ENCODE data around the gene SMC6. TPM values are rescaled to one million over a fixed set of nuclear protein-coding genes. Genes with fewer than 3 reads are reported as not detected.

SMC6 gene
- polyA plus RNA-seq, 1 donor, result 26.7 TPM

- no CpG with 5 or more reads among the region's 2 CpGs for WGBS (ENCODE audit: insufficient coverage, low lambda C conversion rate)
- no peaks in the 10 kb centered on the region for H3K4me1 ChIP-seq (ENCODE audit: control insufficient read depth, insufficient read depth, low read length)
- H3K4me3 ChIP-seq (ENCODE audit: low read length), result no peak overlapping the region
- no peak overlapping the region for H3K27ac ChIP-seq (ENCODE audit: low read length)
- H3K36me3 ChIP-seq (ENCODE audit: control insufficient read depth, insufficient read depth, low read length), result peaks cover 8% of the 10 kb centered on the region
- H3K9me3 ChIP-seq (ENCODE audit: control insufficient read depth, low read depth, low read length), result no peaks in the 10 kb centered on the region
- H3K27me3 ChIP-seq (ENCODE audit: control insufficient read depth, insufficient read depth, low read length), result no peaks in the 10 kb centered on the region
- no peak for DNase-seq
Measured at GRCh38 chr2:17765398-17765797, 11.8 kb upstream of the SMC6 start.

GRCh38 chr2:17763641-17764333, 10.2 kb upstream of the SMC6 start:
- Histone ChIP-seq H3K27me3 (ENCODE audit: control insufficient read depth, insufficient read depth, low read length) (no peaks in the 10 kb centered on the region), H3K4me3 (ENCODE audit: low read length) (no peak overlapping the region), H3K27ac (ENCODE audit: low read length) (no peak overlapping the region), H3K36me3 (ENCODE audit: control insufficient read depth, insufficient read depth, low read length) (peaks cover 11% of the 10 kb centered on the region), H3K9me3 (ENCODE audit: control insufficient read depth, low read depth, low read length) (no peaks in the 10 kb centered on the region), H3K4me1 (ENCODE audit: control insufficient read depth, insufficient read depth, low read length) (no peaks in the 10 kb centered on the region)
- DNase-seq, result peak in 1 of 2 donors; percentile 26
- 97% methylated on average over 6 of the region's 10 CpGs for WGBS (ENCODE audit: insufficient coverage, low lambda C conversion rate)

GRCh38 chr2:17762451-17762850, 8.8 kb upstream of the SMC6 start:
- no CpG with 5 or more reads among the region's 1 CpG for WGBS (ENCODE audit: insufficient coverage, low lambda C conversion rate)
- no peaks in the 10 kb centered on the region for H3K9me3 ChIP-seq (ENCODE audit: control insufficient read depth, low read depth, low read length)
- H3K36me3 ChIP-seq (ENCODE audit: control insufficient read depth, insufficient read depth, low read length), result peaks cover 9% of the 10 kb centered on the region
- no peak for DNase-seq
- H3K27ac ChIP-seq (ENCODE audit: low read length), result no peak overlapping the region
- H3K4me1 ChIP-seq (ENCODE audit: control insufficient read depth, insufficient read depth, low read length), result no peaks in the 10 kb centered on the region
- H3K27me3 ChIP-seq (ENCODE audit: control insufficient read depth, insufficient read depth, low read length), result no peaks in the 10 kb centered on the region
- no peak overlapping the region for H3K4me3 ChIP-seq (ENCODE audit: low read length)

- Histone ChIP-seq H3K4me1 (ENCODE audit: control insufficient read depth, insufficient read depth, low read length) (peaks cover 3% of the 10 kb centered on the region), H3K27ac (ENCODE audit: low read length) (no peak overlapping the region), H3K9me3 (ENCODE audit: control insufficient read depth, low read depth, low read length) (no peaks in the 10 kb centered on the region), H3K36me3 (ENCODE audit: control insufficient read depth, insufficient read depth, low read length) (peaks cover 4% of the 10 kb centered on the region), H3K4me3 (ENCODE audit: low read length) (no peak overlapping the region), H3K27me3 (ENCODE audit: control insufficient read depth, insufficient read depth, low read length) (no peaks in the 10 kb centered on the region)
- no peak for DNase-seq
- WGBS (ENCODE audit: insufficient coverage, low lambda C conversion rate), result no CpG with 5 or more reads among the region's 2 CpGs
Measured at GRCh38 chr2:17759805-17760204, 6.2 kb upstream of the SMC6 start.

- Histone ChIP-seq H3K4me3 (ENCODE audit: low read length) (no peak overlapping the region), H3K36me3 (ENCODE audit: control insufficient read depth, insufficient read depth, low read length) (peaks cover 4% of the 10 kb centered on the region), H3K9me3 (ENCODE audit: control insufficient read depth, low read depth, low read length) (no peaks in the 10 kb centered on the region), H3K27ac (ENCODE audit: low read length) (no peak overlapping the region), H3K4me1 (ENCODE audit: control insufficient read depth, insufficient read depth, low read length) (peaks cover 6% of the 10 kb centered on the region), H3K27me3 (ENCODE audit: control insufficient read depth, insufficient read depth, low read length) (no peaks in the 10 kb centered on the region)
- 55% methylated on average over 2 of the region's 3 CpGs for WGBS (ENCODE audit: insufficient coverage, low lambda C conversion rate)
- DNase-seq, result no peak
Measured at GRCh38 chr2:17758118-17758517, 4.5 kb upstream of the SMC6 start.

GRCh38 chr2:17757321-17757720, 3.7 kb upstream of the SMC6 start:
- peak; percentile 51 to 80 for DNase-seq
- peaks cover 6% of the 10 kb centered on the region for H3K4me1 ChIP-seq (ENCODE audit: control insufficient read depth, insufficient read depth, low read length)
- whole genome bisulfite sequencing (ENCODE audit: insufficient coverage, low lambda C conversion rate), result no CpG with 5 or more reads among the region's 2 CpGs

GRCh38 chr2:17756668-17757067, 3.1 kb upstream of the SMC6 start:
- peaks cover 4% of the 10 kb centered on the region for H3K36me3 ChIP-seq (ENCODE audit: control insufficient read depth, insufficient read depth, low read length)
- H3K27ac ChIP-seq (ENCODE audit: low read length), result peak overlapping the region; percentile 64
- peaks cover 6% of the 10 kb centered on the region for H3K4me1 ChIP-seq (ENCODE audit: control insufficient read depth, insufficient read depth, low read length)
- no peak overlapping the region for H3K4me3 ChIP-seq (ENCODE audit: low read length)
- WGBS (ENCODE audit: insufficient coverage, low lambda C conversion rate), result no CpG with 5 or more reads among the region's 6 CpGs
- H3K9me3 ChIP-seq (ENCODE audit: control insufficient read depth, low read depth, low read length), result no peaks in the 10 kb centered on the region
- no peaks in the 10 kb centered on the region for H3K27me3 ChIP-seq (ENCODE audit: control insufficient read depth, insufficient read depth, low read length)
- DNase-seq, result peak; percentile 20 to 67

More at GRCh38 chr2:17757321-17757720, 3.7 kb upstream of the SMC6 start:
- Histone ChIP-seq H3K27ac (ENCODE audit: low read length) (peak overlapping the region; percentile 64), H3K27me3 (ENCODE audit: control insufficient read depth, insufficient read depth, low read length) (no peaks in the 10 kb centered on the region), H3K9me3 (ENCODE audit: control insufficient read depth, low read depth, low read length) (no peaks in the 10 kb centered on the region), H3K4me3 (ENCODE audit: low read length) (no peak overlapping the region), H3K36me3 (ENCODE audit: control insufficient read depth, insufficient read depth, low read length) (peaks cover 4% of the 10 kb centered on the region)

GRCh38 chr2:17754773-17755425, 1.3 kb upstream of the SMC6 start:
- 10% methylated on average over 3 of the region's 8 CpGs for WGBS (ENCODE audit: insufficient coverage, low lambda C conversion rate)
- H3K9me3 ChIP-seq (ENCODE audit: control insufficient read depth, low read depth, low read length), result no peaks in the 10 kb centered on the region

GRCh38 chr2:17752892-17753802, 463 bp downstream of the SMC6 start:
- peak; percentile 33 to 68 for DNase-seq
- 6% methylated on average over 3 of the region's 70 CpGs for WGBS (ENCODE audit: insufficient coverage, low lambda C conversion rate)
- Histone ChIP-seq H3K9me3 (ENCODE audit: control insufficient read depth, low read depth, low read length) (no peaks in the 10 kb centered on the region), H3K4me3 (ENCODE audit: low read length) (peak overlapping the region; percentile 92), H3K36me3 (ENCODE audit: control insufficient read depth, insufficient read depth, low read length) (no peaks in the 10 kb centered on the region), H3K27ac (ENCODE audit: low read length) (peak overlapping the region; percentile 98), H3K4me1 (ENCODE audit: control insufficient read depth, insufficient read depth, low read length) (peaks cover 6% of the 10 kb centered on the region), H3K27me3 (ENCODE audit: control insufficient read depth, insufficient read depth, low read length) (no peaks in the 10 kb centered on the region)

More at GRCh38 chr2:17754773-17755425, 1.3 kb upstream of the SMC6 start:
- DNase-seq, result peak in 1 of 2 donors; percentile 19
- peaks cover 6% of the 10 kb centered on the region for H3K4me1 ChIP-seq (ENCODE audit: control insufficient read depth, insufficient read depth, low read length)
- no peaks in the 10 kb centered on the region for H3K36me3 ChIP-seq (ENCODE audit: control insufficient read depth, insufficient read depth, low read length)
- no peaks in the 10 kb centered on the region for H3K27me3 ChIP-seq (ENCODE audit: control insufficient read depth, insufficient read depth, low read length)
- H3K4me3 ChIP-seq (ENCODE audit: low read length), result peak overlapping the region; percentile 92
- H3K27ac ChIP-seq (ENCODE audit: low read length), result peak overlapping the region; percentile 98

GRCh38 chr2:17752246-17752645, 1.4 kb downstream of the SMC6 start:
- no peak for DNase-seq
- Histone ChIP-seq H3K36me3 (ENCODE audit: control insufficient read depth, insufficient read depth, low read length) (no peaks in the 10 kb centered on the region), H3K4me1 (ENCODE audit: control insufficient read depth, insufficient read depth, low read length) (peaks cover 6% of the 10 kb centered on the region), H3K9me3 (ENCODE audit: control insufficient read depth, low read depth, low read length) (no peaks in the 10 kb centered on the region), H3K27me3 (ENCODE audit: control insufficient read depth, insufficient read depth, low read length) (no peaks in the 10 kb centered on the region), H3K27ac (ENCODE audit: low read length) (no peak overlapping the region), H3K4me3 (ENCODE audit: low read length) (peak overlapping the region; percentile 92)
- WGBS (ENCODE audit: insufficient coverage, low lambda C conversion rate), result no CpG with 5 or more reads among the region's 3 CpGs

Measured in large intestine (tissue), 3 donors.